T-helper 1 cell treated with Interleukin-12 subunit alpha and Interleukin-12 subunit beta and Interleukin-4 antibody, amounts not matched to agents 30 ng/mL and 1 ng/mL, for 36 hours (primary cell): ENCODE data around the gene CCL21. TPM values are rescaled to one million over a fixed set of nuclear protein-coding genes. Genes with fewer than 3 reads are reported as not detected.
"Not testable (repeated sequence)": the region's sequence is repeated elsewhere in the genome, so short reads cannot be mapped to it uniquely, and the experiment has no call there.

Source experiments
- intact Hi-C: fragments of 100-400 bp; cut with micrococcal nuclease; formaldehyde crosslinking; loops from one replicate; pipeline ENCODE4 v1.15.1; 2024
- total RNA-seq: library from RNA; stranded (reverse); gene quantifications from 2 replicates; pipeline ENCODE4 v1.2.3, GENCODE V29; 2022

The CCL21 gene
- not detected in 2 replicates for total RNA-seq

- intact Hi-C loops, result no loop called here
Observed at GRCh38 chr9:34710023-34710422, at the start of gene CCL21. Gene CCL21 (minus strand): TSS chr9:34710136. CDS start chr9:34710066, 70 bp downstream.

GRCh38 chr9:34759432-34760134 is 49.6 kb upstream of the CCL21 start:
- intact Hi-C loops, result loop anchor here (1.0 kb wide), 2 partner anchors 226 to 292 kb away; no protein-coding TSS in a partner anchor

- intact Hi-C loops, result not testable (repeated sequence)
Observed at GRCh38 chr9:34750320-34750719, 40.4 kb upstream of the CCL21 start.

GRCh38 chr9:34746526-34746925 is 36.6 kb upstream of the CCL21 start:
- intact Hi-C loops, result no loop called here

GRCh38 chr9:34744295-34745221 is 34.6 kb upstream of the CCL21 start:
- intact Hi-C loops, result no loop called here

- intact Hi-C loops, result no loop called here
Observed at GRCh38 chr9:34742710-34743109, 32.8 kb upstream of the CCL21 start.

GRCh38 chr9:34741628-34742027 is 31.7 kb upstream of the CCL21 start:
- intact Hi-C loops, result no loop called here

- intact Hi-C loops, result not testable (repeated sequence)
Observed at GRCh38 chr9:34740176-34740575, 30.2 kb upstream of the CCL21 start.

- intact Hi-C loops, result no loop called here
Observed at GRCh38 chr9:34737677-34738260, 27.8 kb upstream of the CCL21 start.

- intact Hi-C loops, result no loop called here
Observed at GRCh38 chr9:34734720-34735119, 24.8 kb upstream of the CCL21 start.

- intact Hi-C loops, result no loop called here
Observed at GRCh38 chr9:34732886-34733285, 22.9 kb upstream of the CCL21 start.

- intact Hi-C loops, result no loop called here
Observed at GRCh38 chr9:34732478-34732877, 22.5 kb upstream of the CCL21 start.

- intact Hi-C loops, result no loop called here
Observed at GRCh38 chr9:34723141-34723540, 13.2 kb upstream of the CCL21 start.

GRCh38 chr9:34719769-34720025 is 9.8 kb upstream of the CCL21 start:
- intact Hi-C loops, result not testable (repeated sequence)

- intact Hi-C loops, result no loop called here
Observed at GRCh38 chr9:34719021-34719768, 9.3 kb upstream of the CCL21 start.

- intact Hi-C loops, result no loop called here
Observed at GRCh38 chr9:34717996-34718614, 8.2 kb upstream of the CCL21 start.

- intact Hi-C loops, result no loop called here
Observed at GRCh38 chr9:34716711-34717110, 6.8 kb upstream of the CCL21 start.

GRCh38 chr9:34715639-34716215 is 5.8 kb upstream of the CCL21 start:
- intact Hi-C loops, result no loop called here

GRCh38 chr9:34714007-34714406 is 4.1 kb upstream of the CCL21 start:
- intact Hi-C loops, result no loop called here

- intact Hi-C loops, result no loop called here
Observed at GRCh38 chr9:34712140-34712539, 2.2 kb upstream of the CCL21 start.
